T-helper 2 cell treated with Interferon-gamma antibody and Interleukin-4, amounts not matched to agents 100 ng/mL and 5 ng/mL, for 36 hours (primary cell): ENCODE results near the gene ZDHHC11B. TPM values are rescaled to one million over a fixed set of nuclear protein-coding genes. Genes with fewer than 3 reads are reported as not detected.
"Not testable (repeated sequence)": the region's sequence is repeated elsewhere in the genome, so short reads cannot be mapped to it uniquely, and the experiment has no call there.

Experiments used
- intact Hi-C: fragments of 100-400 bp; cut with micrococcal nuclease; formaldehyde crosslinking; loops from one replicate; pipeline ENCODE4 v1.15.1; 2023
- total RNA-seq: library from RNA; stranded (reverse); gene quantifications from 2 replicates; pipeline ENCODE4 v1.2.3, GENCODE V29; 2022

Gene ZDHHC11B
- total RNA-seq, 1 donor from 2014 or later = 0.09 TPM

GRCh38 chr5:785181-785705 lies 714 bp upstream of the ZDHHC11B start:
- intact Hi-C loops = not testable (repeated sequence)

GRCh38 chr5:783881-784427 lies 575 bp downstream of the ZDHHC11B start:
- intact Hi-C loops = loop anchor here (5.0 kb wide), 1 partner anchor 328 kb away; the partner anchor contains the start of gene SLC12A7

GRCh38 chr5:783049-783802 lies 1.3 kb downstream of the ZDHHC11B start:
- intact Hi-C loops = loop anchor here (5.0 kb wide), 1 partner anchor 329 kb away; the partner anchor contains the start of gene SLC12A7

- intact Hi-C loops = loop anchor here (5.0 kb wide), 1 partner anchor 330 kb away; the partner anchor contains the start of gene SLC12A7
Observed at GRCh38 chr5:782356-782755, 2.2 kb downstream of the ZDHHC11B start.

GRCh38 chr5:780571-780970 lies 4.0 kb downstream of the ZDHHC11B start:
- intact Hi-C loops = loop anchor here (5.0 kb wide), 1 partner anchor 332 kb away; the partner anchor contains the start of gene SLC12A7

GRCh38 chr5:778967-779366 lies 5.6 kb downstream of the ZDHHC11B start:
- intact Hi-C loops = not testable (repeated sequence)

GRCh38 chr5:778421-778820 lies 6.1 kb downstream of the ZDHHC11B start:
- intact Hi-C loops = not testable (repeated sequence)

- intact Hi-C loops = loop anchor here (2.0 kb wide), 1 partner anchor 95 kb away; no protein-coding TSS in a partner anchor
Observed at GRCh38 chr5:777756-778161, 6.8 kb downstream of the ZDHHC11B start.

GRCh38 chr5:776862-777711 lies 7.4 kb downstream of the ZDHHC11B start:
- intact Hi-C loops = loop anchor here (2.0 kb wide), 1 partner anchor 94 kb away; no protein-coding TSS in a partner anchor

GRCh38 chr5:775961-776861 lies 8.3 kb downstream of the ZDHHC11B start:
- intact Hi-C loops = loop anchor here (2.0 kb wide), 1 partner anchor 93 kb away; no protein-coding TSS in a partner anchor

- intact Hi-C loops = not testable (repeated sequence)
Observed at GRCh38 chr5:775595-775960, 9.0 kb downstream of the ZDHHC11B start.

- intact Hi-C loops = not testable (repeated sequence)
Observed at GRCh38 chr5:774854-775505, 9.5 kb downstream of the ZDHHC11B start.

- intact Hi-C loops = not testable (repeated sequence)
Observed at GRCh38 chr5:774304-774703, 10.2 kb downstream of the ZDHHC11B start.

GRCh38 chr5:773517-774264 lies 10.8 kb downstream of the ZDHHC11B start:
- intact Hi-C loops = no loop called here

GRCh38 chr5:772931-773330 lies 11.6 kb downstream of the ZDHHC11B start:
- intact Hi-C loops = not testable (repeated sequence)

GRCh38 chr5:772547-772890 lies 12.0 kb downstream of the ZDHHC11B start:
- intact Hi-C loops = not testable (repeated sequence)

- intact Hi-C loops = not testable (repeated sequence)
Observed at GRCh38 chr5:771841-772546, 12.5 kb downstream of the ZDHHC11B start.

- intact Hi-C loops = not testable (repeated sequence)
Observed at GRCh38 chr5:771087-771781, 13.3 kb downstream of the ZDHHC11B start.
